IMR-90 (cell line): ENCODE data around the gene B3GAT3.

Experiments used
- CTCF ChIP-seq: conservative IDR thresholded peaks from 2 replicates; pipeline ENCODE4 v1.5.1; 2012; ENCODE audit warnings: mild to moderate bottlenecking, low read depth, low read length, improper control_type of control experiment
- FOS ChIP-seq: fragments of 150-350 bp; IDR thresholded peaks from 2 replicates; pipeline ENCODE4 v1.6.1; 2016; ENCODE audit warnings: low read depth, low read length
- MXI1 ChIP-seq: IDR thresholded peaks from 2 replicates; pipeline ENCODE4 v1.6.1; 2012; ENCODE audit warnings: low read depth, mild to moderate bottlenecking, low read length, moderate library complexity, borderline replicate concordance
- POLR2A ChIP-seq: IDR thresholded peaks from 2 replicates; pipeline ENCODE4 v1.6.1; 2012; ENCODE audit warnings: mild to moderate bottlenecking, low read depth, low read length
- RFX5 ChIP-seq: IDR thresholded peaks from 2 replicates; pipeline ENCODE4 v1.8.0; 2012; ENCODE audit warnings: low read depth, mild to moderate bottlenecking, low read length, moderate library complexity
- USF2 ChIP-seq: fragments of 150-350 bp; IDR thresholded peaks from 2 replicates; pipeline ENCODE4 v1.6.1; 2017; ENCODE audit warnings: mild to moderate bottlenecking, antibody characterized with exemption, low read length, low read depth

- TF ChIP-seq CTCF (no peak), POLR2A (no peak), FOS (no peak), USF2 (no peak), MXI1 (no peak), RFX5 (no peak)
Measured at GRCh38 chr11:62572431-62572830, 49.4 kb downstream of the B3GAT3 start.
